ENCODE results near the gene LEMD2.

LEMD2 gene

GRCh38 chr6:33834401-33835392 is 45.8 kb upstream of the LEMD2 start:
- H3K36me3 ChIP-seq (ENCODE audit: control insufficient read depth in 2 of 2, insufficient read depth in 1 of 2, low read length in 2 of 2): no peaks in the 10 kb centered on the region
- no peak overlapping the region for H3K27ac ChIP-seq (ENCODE audit: extremely low read depth, low read depth, low read length)
- POLR2A ChIA-PET: no interaction called here
- CTCF ChIA-PET: interaction anchor here (0.8 to 2.1 kb wide), 5 partner anchors 12 to 221 kb away, joined by 3 to 12 read pairs (median 4); no protein-coding TSS in a partner anchor
- no peak for TF ChIP-seq ZNF792 (tag by site-specific recombination; IDR thresholded peaks at IDR 0.05)
- no peak for TF ChIP-seq KLF17 (tag by site-specific recombination; IDR thresholded peaks at IDR 0.05)
- TF ChIP-seq ZNF138 (tag by site-specific recombination; IDR thresholded peaks at IDR 0.05; ENCODE audit: borderline replicate concordance): no peak
- TF ChIP-seq PRDM10 (tag by site-specific recombination; IDR thresholded peaks at IDR 0.05): no peak
- no peak for TF ChIP-seq SCRT1 (tag by site-specific recombination; IDR thresholded peaks at IDR 0.05; ENCODE audit: borderline replicate concordance)
- no peak for TF ChIP-seq SP3 (tag by site-specific recombination; IDR thresholded peaks at IDR 0.05)
- no peak for TF ChIP-seq ZNF670 (tag by site-specific recombination; IDR thresholded peaks at IDR 0.05; ENCODE audit: low read depth)
- no peak for TF ChIP-seq BCL11A (tag by site-specific recombination; IDR thresholded peaks at IDR 0.05; ENCODE audit: low read depth)
- no peak for TF ChIP-seq ZBTB21 (tag by site-specific recombination; IDR thresholded peaks at IDR 0.05)
- no peak for TF ChIP-seq ZNF777 (tag by site-specific recombination; IDR thresholded peaks at IDR 0.05; ENCODE audit: borderline replicate concordance)
- no peak for TF ChIP-seq ZNF830 (tag by site-specific recombination; IDR thresholded peaks at IDR 0.05; ENCODE audit: low read depth)
- TF ChIP-seq ZNF221 (tag by site-specific recombination; IDR thresholded peaks at IDR 0.05; ENCODE audit: borderline replicate concordance): no peak
- TF ChIP-seq GLIS2 (tag by site-specific recombination; IDR thresholded peaks at IDR 0.05): no peak
- no peak for TF ChIP-seq EGR2 (tag by site-specific recombination; IDR thresholded peaks at IDR 0.05; ENCODE audit: low read depth)
- TF ChIP-seq ZNF791 (tag by site-specific recombination; IDR thresholded peaks at IDR 0.05): no peak
- H3K4me1 ChIP-seq (ENCODE audit: control insufficient read depth, insufficient read depth, low read length): no peaks in the 10 kb centered on the region
- H3K9me3 ChIP-seq (ENCODE audit: control insufficient read depth, insufficient read depth, low read depth, low read length): no peaks in the 10 kb centered on the region
- no peak overlapping the region for H3K4me3 ChIP-seq (ENCODE audit: low read depth, low read length)

GRCh38 chr6:33833599-33833998 is 44.7 kb upstream of the LEMD2 start:
- no peak overlapping the region for H3K27ac ChIP-seq (ENCODE audit: extremely low read depth, low read depth, low read length)
- ChIA-PET CTCF (interaction anchor here (0.8 to 2.1 kb wide), 2 partner anchors 11 to 62 kb away, joined by 3 to 12 read pairs; no protein-coding TSS in a partner anchor), POLR2A (no interaction called here)
- TF ChIP-seq ZNF169 (tag by site-specific recombination; IDR thresholded peaks at IDR 0.05) (no peak), ZFP3 (tag by site-specific recombination; IDR thresholded peaks at IDR 0.05; ENCODE audit: low read depth) (no peak), REPIN1 (tag by site-specific recombination; IDR thresholded peaks at IDR 0.05; ENCODE audit: low read depth) (no peak), ZSCAN16 (tag by site-specific recombination; IDR thresholded peaks at IDR 0.05) (no peak), ZNF324 (tag by site-specific recombination; IDR thresholded peaks at IDR 0.05) (no peak), ZFP69B (tag by site-specific recombination; IDR thresholded peaks at IDR 0.05) (no peak), ZBTB11 (tag by site-specific recombination; conservative IDR thresholded peaks at IDR 0.05; ENCODE audit: low read depth) (no peak), PRDM10 (tag by site-specific recombination; IDR thresholded peaks at IDR 0.05) (no peak)

More at GRCh38 chr6:33833599-33833998, 44.7 kb upstream of the LEMD2 start:
- no peaks in the 10 kb centered on the region for H3K36me3 ChIP-seq (ENCODE audit: control insufficient read depth in 2 of 2, insufficient read depth in 1 of 2, low read length in 2 of 2)
- H3K4me3 ChIP-seq (ENCODE audit: low read depth, low read length): no peak overlapping the region
- H3K9me3 ChIP-seq (ENCODE audit: control insufficient read depth, insufficient read depth, low read depth, low read length): no peaks in the 10 kb centered on the region
- no peaks in the 10 kb centered on the region for H3K4me1 ChIP-seq (ENCODE audit: control insufficient read depth, insufficient read depth, low read length)

Measured in HEK293 (cell line).